Measurements from ENCODE around the gene WDR7.

GRCh38 chr18:56722518-56722917, 71.4 kb downstream of the WDR7 start:
- TF ChIP-seq CTCF (IDR thresholded peaks at IDR 0.05; ENCODE audit: low read length): no peak
- no peak for TF ChIP-seq EZH2 (optimal IDR thresholded peaks at IDR 0.05; ENCODE audit: low read depth, low read length)
